Measurements from ENCODE around the gene WNT7B.

WNT7B gene

GRCh38 chr22:45927059-45927458 lies 49.9 kb downstream of the WNT7B start:
- no peak for DNase-seq (ENCODE audit: low read depth)

- DNase-seq (ENCODE audit: low read depth), result no peak
These were observed 50.5 kb downstream of the WNT7B start for GRCh38 chr22:45926433-45926832.

GRCh38 chr22:45925811-45926351 lies 51.1 kb downstream of the WNT7B start:
- DNase-seq (ENCODE audit: low read depth), result peak; percentile 12

GRCh38 chr22:45923835-45924234 lies 53.1 kb downstream of the WNT7B start:
- DNase-seq (ENCODE audit: low read depth), result no peak

- no peak for DNase-seq (ENCODE audit: low read depth)
These were observed 53.8 kb downstream of the WNT7B start for GRCh38 chr22:45923212-45923611.

- no peak for DNase-seq (ENCODE audit: low read depth)
These were observed 54.3 kb downstream of the WNT7B start for GRCh38 chr22:45922661-45923060.

GRCh38 chr22:45922256-45922655 lies 54.7 kb downstream of the WNT7B start:
- DNase-seq (ENCODE audit: low read depth), result no peak

GRCh38 chr22:45919504-45920286 lies 57.3 kb downstream of the WNT7B start:
- DNase-seq (ENCODE audit: low read depth), result no peak

- DNase-seq (ENCODE audit: low read depth), result no peak
These were observed 58.2 kb downstream of the WNT7B start for GRCh38 chr22:45918459-45919370.

- DNase-seq (ENCODE audit: low read depth), result no peak
These were observed 59.1 kb downstream of the WNT7B start for GRCh38 chr22:45917700-45918458.

- no peak for DNase-seq (ENCODE audit: low read depth)
These were observed 59.8 kb downstream of the WNT7B start for GRCh38 chr22:45917146-45917545.

GRCh38 chr22:45916515-45916914 lies 60.4 kb downstream of the WNT7B start:
- DNase-seq (ENCODE audit: low read depth), result no peak

- DNase-seq (ENCODE audit: low read depth), result no peak
These were observed 61.1 kb downstream of the WNT7B start for GRCh38 chr22:45915841-45916240.

- no peak for DNase-seq (ENCODE audit: low read depth)
These were observed 61.8 kb downstream of the WNT7B start for GRCh38 chr22:45915151-45915550.

GRCh38 chr22:45914309-45914708 lies 62.7 kb downstream of the WNT7B start:
- DNase-seq (ENCODE audit: low read depth), result no peak

GRCh38 chr22:45912910-45913309 lies 64.1 kb downstream of the WNT7B start:
- DNase-seq (ENCODE audit: low read depth), result no peak

GRCh38 chr22:45911601-45912271 lies 65.2 kb downstream of the WNT7B start:
- peak; percentile 13 for DNase-seq (ENCODE audit: low read depth)

GRCh38 chr22:45910928-45911467 lies 66.0 kb downstream of the WNT7B start:
- DNase-seq (ENCODE audit: low read depth), result no peak

GRCh38 chr22:45908961-45909360 lies 68.0 kb downstream of the WNT7B start:
- no peak for DNase-seq (ENCODE audit: low read depth)

GRCh38 chr22:45907996-45908395 lies 69.0 kb downstream of the WNT7B start:
- no peak for DNase-seq (ENCODE audit: low read depth)

GRCh38 chr22:45907378-45907777 lies 69.6 kb downstream of the WNT7B start:
- DNase-seq (ENCODE audit: low read depth), result no peak
